ENCODE measurements around the gene SPIB.
A peak's percentile ranks its signal among the peaks of the same experiment; 100 is the strongest.

Gene SPIB

DNA sequence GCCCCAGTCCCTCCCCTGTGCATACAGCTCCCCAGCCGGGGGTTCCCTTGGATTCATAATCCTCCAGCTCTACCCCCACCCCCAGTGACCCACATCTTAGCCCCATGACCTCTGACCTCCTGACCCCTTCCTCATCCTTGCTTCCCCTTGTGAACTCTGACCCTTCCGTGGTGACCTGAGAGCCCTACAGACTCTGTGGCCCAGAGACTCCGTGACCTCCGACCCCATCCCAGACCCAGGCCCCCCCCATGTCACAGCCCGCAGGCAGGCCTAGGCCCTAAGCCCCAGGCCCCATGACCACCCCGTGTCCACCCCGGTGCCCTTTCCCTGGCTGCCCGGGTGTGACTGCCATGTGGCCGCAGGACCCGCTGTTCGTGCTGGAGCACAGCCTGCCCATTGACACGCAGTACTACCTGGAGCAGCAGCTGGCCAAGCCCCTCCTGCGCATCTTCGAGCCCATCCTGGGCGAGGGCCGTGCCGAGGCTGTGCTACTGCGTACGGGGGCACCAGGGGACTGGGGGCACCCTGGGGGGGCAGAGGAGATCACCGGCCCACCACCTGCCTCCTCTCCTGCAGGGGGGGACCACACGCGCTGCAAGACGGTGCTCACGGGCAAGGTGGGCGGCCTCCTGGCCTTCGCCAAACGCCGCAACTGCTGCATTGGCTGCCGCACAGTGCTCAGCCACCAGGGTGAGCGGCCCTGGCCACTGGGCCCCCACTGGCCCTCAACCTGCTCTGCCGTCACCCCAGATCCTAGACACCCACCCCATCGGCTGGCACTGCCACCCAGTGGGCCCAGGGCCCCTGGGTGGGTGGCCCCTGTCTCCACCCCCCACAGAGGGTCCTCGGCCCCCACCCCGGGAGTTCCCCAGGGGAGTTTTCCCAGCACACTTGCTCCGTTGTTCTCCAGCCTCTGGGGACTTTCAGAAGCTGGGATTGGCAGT is 2.4 kb upstream of the SPIB start:
- Histone ChIP-seq H3K27me3 (ENCODE audit: low read depth, low read length) (no peaks in the 10 kb centered on the region), H4K20me1 (ENCODE audit: insufficient read depth, low read length) (peaks cover 13% of the 10 kb centered on the region), H3K9ac (ENCODE audit: low read length) (peak overlapping the region; percentile 44), H3K79me2 (ENCODE audit: low read length) (peaks cover 29% of the 10 kb centered on the region), H3K27ac (ENCODE audit: low read length) (peak overlapping the region; percentile 91), H3K4me3 (ENCODE audit: low read length) (peak overlapping the region; percentile 47), H3K4me2 (ENCODE audit: low read length) (peak overlapping the region; percentile 73), H3K36me3 (replicated peaks; ENCODE audit: low read depth, low read length) (peaks cover 52% of the 10 kb centered on the region), H3K9me3 (ENCODE audit: insufficient read depth, low read length) (0 out of 2 replicates have a peak, but pooled peaks cover 3% of the 10 kb centered on the region), H2AFZ (ENCODE audit: low read depth, low read length) (no peak overlapping the region), H3K4me1 (ENCODE audit: low read length) (peaks cover 57% of the 10 kb centered on the region)
- TF ChIP-seq CTCF (IDR thresholded peaks at IDR 0.05; ENCODE audit: low read depth, low read length) (peak; percentile 12; the same call in 1 of the 2 replicates), EZH2phosphoT487 (IDR thresholded peaks at IDR 0.05; ENCODE audit: low read depth) (no peak)

DNA sequence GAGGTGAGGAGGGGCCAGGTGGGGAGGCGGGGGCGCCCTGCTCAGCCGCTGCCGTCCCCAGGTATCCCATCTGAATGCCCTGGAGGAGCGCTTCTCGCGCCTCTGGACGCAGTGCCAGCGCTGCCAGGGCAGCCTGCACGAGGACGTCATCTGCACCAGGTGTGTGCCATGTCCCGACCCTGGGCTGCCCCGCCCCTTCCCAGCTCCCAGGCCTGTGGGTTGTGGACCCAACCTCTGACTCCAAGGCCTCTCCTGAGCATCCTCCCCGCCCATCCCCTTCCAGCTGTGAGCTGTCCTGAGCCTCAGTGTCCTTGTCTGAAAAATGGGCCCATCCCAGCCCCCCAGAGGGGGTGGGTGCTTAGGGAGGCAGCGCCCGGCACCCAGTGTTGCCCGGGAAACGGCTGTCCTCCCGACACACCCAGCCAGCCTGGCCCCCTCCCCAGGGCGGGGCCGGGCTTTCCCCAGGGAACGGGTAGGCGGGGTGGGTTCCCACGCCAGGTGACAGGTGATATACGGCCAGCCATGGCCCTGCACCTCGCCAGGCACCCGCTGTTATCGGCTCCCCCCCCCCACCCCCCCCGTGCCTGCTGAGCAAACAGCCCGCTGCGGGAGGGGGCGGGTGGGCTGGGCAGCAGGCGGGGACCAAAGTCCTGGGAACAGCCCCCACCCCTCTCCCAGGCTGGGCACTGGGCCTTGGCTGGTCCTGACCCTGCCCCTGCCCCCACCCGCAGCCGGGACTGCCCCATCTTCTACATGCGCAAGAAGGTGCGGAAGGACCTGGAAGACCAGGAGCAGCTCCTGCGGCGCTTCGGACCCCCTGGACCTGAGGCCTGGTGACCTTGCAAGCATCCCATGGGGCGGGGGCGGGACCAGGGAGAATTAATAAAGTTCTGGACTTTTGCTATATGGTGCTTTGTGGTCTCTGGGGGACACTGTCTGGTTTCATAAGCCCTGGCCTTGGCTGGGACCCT is 1.3 kb upstream of the SPIB start:
- H3K4me3 ChIP-seq (ENCODE audit: low read length) = peak overlapping the region; percentile 91
- H3K27me3 ChIP-seq (ENCODE audit: low read depth, low read length) = no peaks in the 10 kb centered on the region
- no peak overlapping the region for H2AFZ ChIP-seq (ENCODE audit: low read depth, low read length)
- H3K4me2 ChIP-seq (ENCODE audit: low read length) = peak overlapping the region; percentile 94
- peaks cover 20% of the 10 kb centered on the region for H4K20me1 ChIP-seq (ENCODE audit: insufficient read depth, low read length)
- 0 out of 2 replicates have a peak, but pooled peaks cover 3% of the 10 kb centered on the region for H3K9me3 ChIP-seq (ENCODE audit: insufficient read depth, low read length)
- peaks cover 51% of the 10 kb centered on the region for H3K36me3 ChIP-seq (replicated peaks; ENCODE audit: low read depth, low read length)
- TF ChIP-seq CTCF (IDR thresholded peaks at IDR 0.05; ENCODE audit: low read depth, low read length) = no peak
- no peak for TF ChIP-seq EZH2phosphoT487 (IDR thresholded peaks at IDR 0.05; ENCODE audit: low read depth)
- peaks cover 39% of the 10 kb centered on the region for H3K79me2 ChIP-seq (ENCODE audit: low read length)
- H3K9ac ChIP-seq (ENCODE audit: low read length) = peak overlapping the region; percentile 98
- peak overlapping the region; percentile 91 for H3K27ac ChIP-seq (ENCODE audit: low read length)
- H3K4me1 ChIP-seq (ENCODE audit: low read length) = peaks cover 66% of the 10 kb centered on the region

DNA sequence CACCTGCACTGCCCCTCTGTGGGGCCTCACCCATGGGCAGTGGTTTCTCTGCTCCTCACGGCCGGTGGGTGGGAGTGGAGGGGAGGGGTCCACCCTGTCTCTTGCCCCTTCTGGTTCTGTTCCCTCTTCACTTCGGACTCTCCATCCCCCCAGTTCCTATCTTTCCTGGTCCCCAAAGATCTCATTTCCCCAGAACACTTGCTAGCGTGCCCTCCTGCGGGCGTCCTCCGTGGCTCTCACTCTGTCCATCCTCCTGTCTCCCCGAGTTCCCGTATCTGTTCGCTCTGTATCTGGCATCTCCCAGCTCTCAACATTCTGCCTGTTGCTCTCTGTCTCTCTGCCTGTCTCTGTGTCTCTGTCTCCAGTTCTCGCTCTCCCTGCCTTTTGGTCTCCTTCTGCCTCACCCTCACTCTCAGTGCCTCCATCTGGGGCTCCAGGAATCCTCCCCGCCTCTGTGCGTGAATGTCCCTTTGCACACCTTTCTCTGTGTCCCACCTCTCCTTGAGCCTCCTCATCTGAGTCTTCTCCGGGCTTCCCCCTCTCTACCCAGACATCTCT is 363 bp downstream of the SPIB start:
- Histone ChIP-seq H3K36me3 (replicated peaks; ENCODE audit: low read depth, low read length) (peaks cover 51% of the 10 kb centered on the region), H3K4me3 (ENCODE audit: low read length) (peak overlapping the region; percentile 91), H3K27ac (ENCODE audit: low read length) (peak overlapping the region; percentile 91), H2AFZ (ENCODE audit: low read depth, low read length) (no peak overlapping the region), H3K27me3 (ENCODE audit: low read depth, low read length) (no peaks in the 10 kb centered on the region), H4K20me1 (ENCODE audit: insufficient read depth, low read length) (peaks cover 37% of the 10 kb centered on the region), H3K79me2 (ENCODE audit: low read length) (peaks cover 49% of the 10 kb centered on the region), H3K9ac (ENCODE audit: low read length) (peak overlapping the region; percentile 98), H3K9me3 (ENCODE audit: insufficient read depth, low read length) (0 out of 2 replicates have a peak, but pooled peaks cover 3% of the 10 kb centered on the region), H3K4me1 (ENCODE audit: low read length) (peaks cover 78% of the 10 kb centered on the region), H3K4me2 (ENCODE audit: low read length) (peak overlapping the region; percentile 94)
- no peak for TF ChIP-seq CTCF (IDR thresholded peaks at IDR 0.05; ENCODE audit: low read depth, low read length)
- TF ChIP-seq EZH2phosphoT487 (IDR thresholded peaks at IDR 0.05; ENCODE audit: low read depth) = no peak

All from OCI-LY3 (cell line).